SK-N-SH (cell line): ENCODE data around the gene RGR.

Experiments
- CHD2 ChIP-seq: fragments of 150-350 bp; IDR thresholded peaks from 2 replicates; pipeline ENCODE4 v1.6.1; 2018; ENCODE audit warnings: low read length; ENCODE audit not compliant: partially characterized antibody
- CTCF ChIP-seq: fragments of 200-600 bp; sonication (generic); IDR thresholded peaks from 2 replicates; pipeline ENCODE4 v1.6.1; 2017; ENCODE audit warnings: antibody characterized with exemption, mild to moderate bottlenecking, moderate library complexity
- EP300 ChIP-seq, 2 experiments: IDR thresholded peaks; 2 replicates each; pipeline versions ENCODE4 v1.4.0 to v1.6.1; 2012; ENCODE audit warnings: borderline replicate concordance in 1 of 2, low read depth in 1 of 2, low read length in 1 of 2
- FOSL2 ChIP-seq: IDR thresholded peaks from 2 replicates; pipeline ENCODE4 v1.4.0; 2012; ENCODE audit warnings: low read depth, mild to moderate bottlenecking, moderate library complexity, borderline replicate concordance
- GABPA ChIP-seq: IDR thresholded peaks from 2 replicates; pipeline ENCODE4 v1.4.0; 2012; ENCODE audit warnings: low read depth, mild to moderate bottlenecking
- MAX ChIP-seq: IDR thresholded peaks from 2 replicates; pipeline ENCODE4 v1.4.0; 2012; ENCODE audit warnings: low read depth
- MEF2A ChIP-seq: IDR thresholded peaks from 2 replicates; pipeline ENCODE4 v1.4.0; 2012; ENCODE audit warnings: low read depth, borderline replicate concordance
- MXI1 ChIP-seq: IDR thresholded peaks from 2 replicates; pipeline ENCODE4 v1.6.1; 2012; ENCODE audit warnings: mild to moderate bottlenecking, low read depth, low read length, improper control_type of control experiment
- PBX3 ChIP-seq: IDR thresholded peaks from 2 replicates; pipeline ENCODE4; 2012
- POLR2AphosphoS5 ChIP-seq: IDR thresholded peaks from 2 replicates; pipeline ENCODE4 v1.6.1; 2012; ENCODE audit warnings: low read depth, low read length
- RAD21 ChIP-seq: IDR thresholded peaks from 2 replicates; pipeline ENCODE4 v1.6.1; 2012; ENCODE audit warnings: mild to moderate bottlenecking, low read length
- RCOR1 ChIP-seq: fragments of 150-350 bp; IDR thresholded peaks from 2 replicates; pipeline ENCODE4 v1.6.1; 2017; ENCODE audit warnings: antibody characterized with exemption, low read length
- REST ChIP-seq: IDR thresholded peaks from 2 replicates; pipeline ENCODE4 v1.6.1; 2012; ENCODE audit warnings: mild to moderate bottlenecking, low read depth, low read length, moderate library complexity

GRCh38 chr10:84258034-84258695, 13.3 kb downstream of the RGR start:
- TF ChIP-seq CTCF (no peak), FOSL2 (no peak), MAX (no peak), REST (no peak), POLR2AphosphoS5 (no peak), MXI1 (no peak), GABPA (no peak), EP300 (IDR thresholded peaks at IDR 0.05; ENCODE audit: borderline replicate concordance in 1 of 2, low read depth in 1 of 2, low read length in 1 of 2) (no peak), RAD21 (no peak), RCOR1 (no peak), PBX3 (no peak), CHD2 (no peak), MEF2A (no peak)
